ENCODE results near the gene MPL.

The MPL gene

DNA sequence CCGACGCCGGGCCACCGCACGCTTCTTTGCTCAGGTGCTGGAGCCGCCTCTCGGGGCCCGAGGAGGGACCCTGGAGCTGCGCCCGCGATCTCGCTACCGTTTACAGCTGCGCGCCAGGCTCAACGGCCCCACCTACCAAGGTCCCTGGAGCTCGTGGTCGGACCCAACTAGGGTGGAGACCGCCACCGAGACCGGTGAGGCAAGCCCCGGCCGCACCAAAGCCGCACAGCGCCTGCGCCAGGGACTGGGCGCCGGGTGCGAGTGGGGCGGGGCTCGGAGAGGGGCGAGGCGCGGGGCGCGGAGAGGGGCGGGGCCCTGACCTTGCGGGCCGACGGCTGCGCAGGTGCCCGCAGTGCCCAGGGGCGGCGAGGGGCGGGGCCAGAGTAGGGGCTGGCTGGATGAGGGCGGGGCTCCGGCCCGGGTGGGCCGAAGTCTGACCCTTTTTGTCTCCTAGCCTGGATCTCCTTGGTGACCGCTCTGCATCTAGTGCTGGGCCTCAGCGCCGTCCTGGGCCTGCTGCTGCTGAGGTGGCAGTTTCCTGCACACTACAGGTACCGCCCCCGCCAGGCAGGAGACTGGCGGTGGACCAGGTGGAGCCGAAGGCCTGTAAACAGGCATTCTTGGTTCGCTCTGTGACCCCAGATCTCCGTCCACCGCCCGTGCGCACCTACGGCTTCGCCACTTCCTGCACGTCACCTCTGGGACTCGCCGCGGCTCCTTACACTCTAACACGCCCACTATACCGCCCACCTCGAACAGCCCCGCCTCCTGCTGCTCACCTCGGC, 11.4 kb downstream of the MPL start:
- TF ChIP-seq, protein P1, sequence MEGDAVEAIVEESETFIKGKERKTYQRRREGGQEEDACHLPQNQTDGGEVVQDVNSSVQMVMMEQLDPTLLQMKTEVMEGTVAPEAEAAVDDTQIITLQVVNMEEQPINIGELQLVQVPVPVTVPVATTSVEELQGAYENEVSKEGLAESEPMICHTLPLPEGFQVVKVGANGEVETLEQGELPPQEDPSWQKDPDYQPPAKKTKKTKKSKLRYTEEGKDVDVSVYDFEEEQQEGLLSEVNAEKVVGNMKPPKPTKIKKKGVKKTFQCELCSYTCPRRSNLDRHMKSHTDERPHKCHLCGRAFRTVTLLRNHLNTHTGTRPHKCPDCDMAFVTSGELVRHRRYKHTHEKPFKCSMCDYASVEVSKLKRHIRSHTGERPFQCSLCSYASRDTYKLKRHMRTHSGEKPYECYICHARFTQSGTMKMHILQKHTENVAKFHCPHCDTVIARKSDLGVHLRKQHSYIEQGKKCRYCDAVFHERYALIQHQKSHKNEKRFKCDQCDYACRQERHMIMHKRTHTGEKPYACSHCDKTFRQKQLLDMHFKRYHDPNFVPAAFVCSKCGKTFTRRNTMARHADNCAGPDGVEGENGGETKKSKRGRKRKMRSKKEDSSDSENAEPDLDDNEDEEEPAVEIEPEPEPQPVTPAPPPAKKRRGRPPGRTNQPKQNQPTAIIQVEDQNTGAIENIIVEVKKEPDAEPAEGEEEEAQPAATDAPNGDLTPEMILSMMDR (IDR thresholded peaks at IDR 0.05; ENCODE audit: low read depth, low read length) = no peak
- DNase-seq (ENCODE audit: extremely low read depth, low read depth) = no peak

DNA sequence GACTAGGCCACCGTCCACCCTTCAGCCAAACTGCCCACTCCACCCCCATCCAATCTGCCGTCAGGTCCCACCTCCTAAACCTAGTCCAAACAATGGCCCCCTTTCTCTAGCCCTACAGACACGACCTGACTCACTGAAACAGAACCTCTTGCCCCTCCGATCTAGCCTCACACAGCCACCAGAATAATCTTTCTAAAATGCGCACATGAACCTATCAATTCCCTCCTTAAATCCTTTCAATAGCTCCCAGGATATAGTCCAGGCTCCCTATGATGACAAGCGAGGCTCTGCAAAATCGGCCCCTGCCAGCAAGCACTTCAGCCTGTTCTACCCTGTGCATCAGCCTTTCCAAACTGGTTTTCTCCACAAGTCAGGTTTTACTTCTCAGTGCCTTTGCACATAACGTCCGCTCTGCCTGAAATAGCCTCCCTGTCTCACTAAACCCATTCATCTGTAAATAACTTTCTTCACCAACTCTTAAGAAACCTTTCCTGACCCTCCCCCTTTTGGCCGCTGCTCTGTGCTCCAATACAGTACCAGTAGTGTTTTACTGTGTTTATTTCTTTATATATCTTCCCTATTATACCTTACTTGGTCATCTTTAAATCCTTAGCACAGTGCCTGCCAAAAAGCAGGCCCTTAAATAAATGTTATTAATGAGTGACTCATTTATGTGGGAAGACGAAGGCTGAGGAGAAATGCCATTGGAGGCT, 12.1 kb downstream of the MPL start:
- TF ChIP-seq, protein P1 (IDR thresholded peaks at IDR 0.05; ENCODE audit: low read depth, low read length) = no peak
- DNase-seq (ENCODE audit: extremely low read depth, low read depth) = no peak

DNA sequence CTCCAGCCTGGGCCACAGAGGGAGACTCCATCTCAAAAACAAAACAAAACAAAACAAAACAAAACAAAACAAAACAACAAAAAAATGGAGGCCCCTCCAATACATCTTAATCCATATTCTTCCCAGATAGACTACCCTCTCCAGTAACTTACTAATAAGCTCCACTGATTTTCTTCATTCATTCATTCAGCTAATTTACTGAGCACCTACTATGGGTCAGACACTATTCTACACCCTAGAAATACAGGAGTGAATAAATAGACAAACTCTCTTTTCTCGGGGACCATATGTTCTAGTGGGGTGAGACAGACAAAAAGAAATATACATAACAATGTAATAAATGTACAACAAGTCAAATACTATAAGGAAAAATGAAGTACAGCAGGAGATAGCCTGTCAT, 13.4 kb downstream of the MPL start:
- DNase-seq (ENCODE audit: extremely low read depth, low read depth) = no peak
- TF ChIP-seq, protein P1 (IDR thresholded peaks at IDR 0.05; ENCODE audit: low read depth, low read length) = no peak

DNA sequence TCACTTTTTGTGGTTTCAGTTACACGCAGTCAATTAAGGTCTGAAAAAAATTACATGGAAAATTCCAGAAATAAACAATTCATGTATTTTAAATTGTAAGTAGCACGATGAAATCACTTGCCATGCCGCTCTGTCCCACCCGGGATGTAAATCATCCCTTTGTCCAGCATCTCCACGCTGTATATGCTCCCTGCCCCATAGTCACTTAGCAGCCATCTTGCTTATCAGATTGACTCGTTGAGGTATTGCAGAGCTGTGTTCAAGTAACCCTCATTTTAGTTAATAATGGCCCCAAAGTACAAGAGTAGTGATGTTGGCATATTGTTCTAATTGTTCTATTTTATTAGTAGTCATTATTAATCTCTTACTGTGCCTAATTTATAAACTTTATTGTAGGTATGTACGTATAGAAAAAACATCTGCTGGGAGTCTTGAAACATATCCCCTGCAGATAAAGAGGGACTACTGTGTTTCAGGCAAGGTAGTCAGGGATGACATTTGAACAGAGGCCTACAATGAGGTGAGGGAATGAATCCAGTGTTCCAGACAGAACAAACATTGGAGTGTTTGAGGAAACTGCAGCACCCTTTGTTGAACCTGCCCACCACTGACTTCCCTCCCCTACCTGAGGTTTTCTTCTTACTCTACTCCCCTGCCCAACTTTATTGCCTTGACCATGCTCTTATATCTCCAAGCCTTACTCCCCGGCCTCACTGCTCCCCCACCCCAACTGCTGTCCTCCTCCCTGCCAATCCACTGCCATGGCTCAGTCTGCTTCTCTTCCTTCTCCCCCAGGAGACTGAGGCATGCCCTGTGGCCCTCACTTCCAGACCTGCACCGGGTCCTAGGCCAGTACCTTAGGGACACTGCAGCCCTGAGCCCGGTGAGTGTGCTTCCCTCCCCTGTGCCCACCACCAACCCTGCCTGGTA, 14.1 kb downstream of the MPL start:
- TF ChIP-seq, protein P1 (IDR thresholded peaks at IDR 0.05; ENCODE audit: low read depth, low read length) = no peak
- DNase-seq (ENCODE audit: extremely low read depth, low read depth) = no peak

DNA sequence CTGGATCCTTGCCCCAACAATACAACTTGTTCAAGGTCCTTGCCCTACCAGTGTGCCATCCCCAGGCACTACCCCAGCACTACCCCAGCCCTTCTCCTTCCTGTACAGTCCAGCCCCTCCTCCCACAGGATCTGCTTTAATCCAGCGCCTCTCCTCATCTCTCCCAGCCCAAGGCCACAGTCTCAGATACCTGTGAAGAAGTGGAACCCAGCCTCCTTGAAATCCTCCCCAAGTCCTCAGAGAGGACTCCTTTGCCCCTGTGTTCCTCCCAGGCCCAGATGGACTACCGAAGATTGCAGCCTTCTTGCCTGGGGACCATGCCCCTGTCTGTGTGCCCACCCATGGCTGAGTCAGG, 14.7 kb downstream of the MPL start:
- no peak for DNase-seq (ENCODE audit: extremely low read depth, low read depth)

DNA sequence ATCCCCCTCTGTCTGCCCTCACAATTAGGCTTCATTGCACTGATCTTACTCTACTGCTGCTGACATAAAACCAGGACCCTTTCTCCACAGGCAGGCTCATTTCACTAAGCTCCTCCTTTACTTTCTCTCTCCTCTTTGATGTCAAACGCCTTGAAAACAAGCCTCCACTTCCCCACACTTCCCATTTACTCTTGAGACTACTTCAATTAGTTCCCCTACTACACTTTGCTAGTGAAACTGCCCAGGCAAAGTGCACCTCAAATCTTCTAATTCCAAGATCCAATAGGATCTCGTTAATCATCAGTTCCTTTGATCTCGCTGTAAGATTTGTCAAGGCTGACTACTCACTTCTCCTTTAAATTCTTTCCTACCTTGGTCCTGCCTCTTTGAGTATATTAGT, 15.3 kb downstream of the MPL start:
- no peak for DNase-seq (ENCODE audit: extremely low read depth, low read depth)
- TF ChIP-seq, protein P1 (IDR thresholded peaks at IDR 0.05; ENCODE audit: low read depth, low read length) = no peak

More for the DNA sequence above, 14.7 kb downstream of the MPL start:
- TF ChIP-seq, protein P1 (IDR thresholded peaks at IDR 0.05; ENCODE audit: low read depth, low read length) = no peak

All from AG09319 (cell line).